SK-MEL-5 (cell line): ENCODE measurements around the gene CNDP2. TPM values are rescaled to one million over a fixed set of nuclear protein-coding genes. Genes with fewer than 3 reads are reported as not detected.

ENCODE experiments used
- DNase-seq: peaks from one replicate; pipeline ENCODE4 v3.0.0-alpha.2; 2016; ENCODE audit warnings: low read depth, low spot score
- in situ Hi-C: cut with HindIII; loops from 2 replicates; pipeline ENCODE4 v1.10.0; 2016; ENCODE audit warnings: low sequenced_read_pairs, high pct_unique_total_duplicates, low pct_unique_long_range_greater_than_20kb
- total RNA-seq: library from RNA; depleted of rRNA; stranded (reverse); fragments of >200 nt; shearing (Covaris generic); gene quantifications from 2 replicates; pipeline ENCODE4 v1.2.3, GENCODE V29; 2014

CNDP2 gene
- total RNA-seq, 1 experiment from 2014 or later = 23.0 TPM

- in situ Hi-C loops = no loop called here
- no peak for DNase-seq
Observed at GRCh38 chr18:74510770-74511095, 14.6 kb downstream of the CNDP2 start.

GRCh38 chr18:74511823-74512222 lies 15.7 kb downstream of the CNDP2 start:
- in situ Hi-C loops = no loop called here
- DNase-seq = no peak

- in situ Hi-C loops = no loop called here
- DNase-seq = peak; percentile 90
Observed at GRCh38 chr18:74512321-74513053, 16.3 kb downstream of the CNDP2 start.

GRCh38 chr18:74513149-74513882 lies 17.2 kb downstream of the CNDP2 start:
- in situ Hi-C loops = no loop called here
- DNase-seq = no peak

GRCh38 chr18:74513883-74514205 lies 17.7 kb downstream of the CNDP2 start:
- no peak for DNase-seq
- in situ Hi-C loops = no loop called here

GRCh38 chr18:74514860-74515495 lies 18.8 kb downstream of the CNDP2 start:
- in situ Hi-C loops = no loop called here
- DNase-seq = no peak

GRCh38 chr18:74515620-74516231 lies 19.6 kb downstream of the CNDP2 start:
- no peak for DNase-seq
- in situ Hi-C loops = no loop called here

GRCh38 chr18:74516271-74517235 lies 20.4 kb downstream of the CNDP2 start:
- in situ Hi-C loops = no loop called here
- DNase-seq = no peak

- DNase-seq = no peak
- in situ Hi-C loops = no loop called here
Observed at GRCh38 chr18:74517236-74517630, 21.1 kb downstream of the CNDP2 start.

- in situ Hi-C loops = no loop called here
- DNase-seq = no peak
Observed at GRCh38 chr18:74518456-74519295, 22.5 kb downstream of the CNDP2 start.

GRCh38 chr18:74519320-74520095 lies 23.3 kb downstream of the CNDP2 start:
- in situ Hi-C loops = no loop called here
- no peak for DNase-seq

GRCh38 chr18:74520096-74520833 lies 24.1 kb downstream of the CNDP2 start:
- in situ Hi-C loops = no loop called here
- no peak for DNase-seq

- in situ Hi-C loops = no loop called here
- no peak for DNase-seq
Observed at GRCh38 chr18:74521068-74521725, 25.0 kb downstream of the CNDP2 start.

GRCh38 chr18:74522635-74523548 lies 26.7 kb downstream of the CNDP2 start:
- DNase-seq = no peak
- in situ Hi-C loops = no loop called here
